T-helper 9 cell (primary cell): ENCODE data around the gene SPG7.

Experiments used
- DNase-seq: peaks from one replicate; pipeline ENCODE4 v3.0.0-alpha.2; 2020

SPG7 gene

DNA sequence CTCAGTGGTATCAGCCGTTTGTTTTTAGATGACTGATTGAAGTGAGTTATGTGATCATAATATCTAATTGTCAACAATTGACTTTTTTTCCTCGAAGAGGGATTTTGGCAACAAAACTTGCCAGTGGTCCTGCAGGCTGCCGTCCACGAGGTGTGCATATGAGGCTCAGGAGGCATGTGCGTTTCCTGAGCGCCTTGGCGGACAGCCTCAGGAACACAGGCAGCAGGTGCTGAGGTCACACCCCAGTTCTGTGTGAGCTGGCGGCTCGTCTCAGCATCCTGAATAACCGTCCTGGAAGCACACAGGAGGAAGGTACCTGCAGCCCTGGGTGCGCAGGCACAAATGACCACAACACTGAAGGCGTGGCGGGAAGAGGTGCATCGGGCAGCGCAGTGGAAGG, 11.7 kb downstream of the SPG7 start:
- no peak for DNase-seq

- DNase-seq, result no peak
Observed at GRCh38 chr16:89522287-89522686, 14.1 kb downstream of the SPG7 start.

DNA sequence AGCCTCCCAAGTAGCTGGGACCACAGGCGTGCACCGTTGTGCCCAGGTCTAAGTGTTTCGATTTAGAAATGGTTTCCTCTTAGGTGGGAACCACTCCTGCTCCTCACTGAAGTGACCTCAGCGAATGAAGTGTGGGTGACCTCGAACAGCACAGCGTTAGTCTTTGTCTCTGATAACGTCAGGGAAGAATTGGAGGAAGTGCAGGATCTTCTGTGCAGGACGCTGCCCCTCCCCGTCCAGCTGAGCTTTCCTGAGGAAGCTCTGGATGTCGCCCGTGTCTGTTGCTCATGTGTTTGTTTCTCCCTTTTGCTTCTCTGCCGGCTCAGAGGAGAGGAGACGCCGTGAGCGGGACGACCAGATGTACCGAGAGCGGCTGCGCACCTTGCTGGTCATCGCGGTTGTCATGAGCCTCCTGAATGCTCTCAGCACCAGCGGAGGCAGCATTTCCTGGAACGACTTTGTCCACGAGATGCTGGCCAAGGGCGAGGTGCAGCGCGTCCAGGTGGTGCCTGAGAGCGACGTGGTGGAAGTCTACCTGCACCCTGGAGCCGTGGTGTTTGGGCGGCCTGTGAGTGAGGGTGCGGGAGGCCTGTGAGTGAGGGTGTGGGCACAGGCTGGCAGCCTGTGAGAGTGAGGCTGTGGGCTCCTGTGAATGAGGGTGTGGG, 15.6 kb downstream of the SPG7 start:
- no peak for DNase-seq

- DNase-seq, result no peak
Observed at GRCh38 chr16:89525146-89525913, 17.1 kb downstream of the SPG7 start.

GRCh38 chr16:89529097-89529496, 20.9 kb downstream of the SPG7 start:
- no peak for DNase-seq

DNA sequence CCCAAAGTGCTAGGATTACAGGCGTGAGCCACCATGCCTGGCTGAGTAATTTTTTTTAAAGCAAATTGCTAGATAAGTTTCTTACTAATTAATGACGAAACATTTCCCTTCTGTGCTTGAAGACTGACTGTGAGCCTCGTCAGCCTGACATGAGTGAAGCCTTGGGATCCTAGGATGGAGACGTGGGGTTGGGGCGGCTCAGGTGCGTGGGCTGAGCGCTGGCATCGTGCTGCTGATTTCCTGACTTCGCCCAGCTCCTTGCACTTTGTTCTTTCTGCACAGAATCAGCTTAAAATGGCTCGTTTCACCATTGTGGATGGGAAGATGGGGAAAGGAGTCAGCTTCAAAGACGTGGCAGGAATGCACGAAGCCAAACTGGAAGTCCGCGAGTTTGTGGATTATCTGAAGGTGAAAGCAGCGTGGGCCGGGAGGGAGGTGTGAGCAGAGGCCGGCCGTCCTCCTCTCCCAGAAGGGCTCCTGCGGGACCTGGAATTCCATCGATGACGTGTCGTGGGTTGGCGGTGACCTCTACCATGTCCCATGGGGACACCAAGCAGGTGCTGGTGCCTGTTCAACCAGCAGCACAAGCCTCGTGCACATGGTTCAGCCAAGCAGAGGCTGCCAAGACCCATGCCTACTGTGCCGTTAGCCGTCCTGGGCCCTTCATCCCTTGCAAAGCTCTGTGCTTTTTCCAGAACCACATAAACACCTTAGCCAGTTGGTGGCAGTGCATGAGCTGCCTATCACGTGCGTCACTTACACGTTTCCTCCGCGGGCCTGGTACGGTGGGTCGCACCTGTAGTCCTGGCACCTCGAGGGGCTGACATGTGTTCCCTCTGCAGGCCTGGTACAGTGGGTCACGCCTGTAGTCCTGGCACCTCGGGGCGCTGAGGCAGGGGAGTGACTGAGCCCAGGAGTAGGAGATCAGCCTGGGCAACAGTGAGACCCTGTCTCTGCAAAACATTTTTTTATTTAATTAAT, 22.5 kb downstream of the SPG7 start:
- no peak for DNase-seq

- no peak for DNase-seq
Observed at GRCh38 chr16:89531821-89532526, 23.8 kb downstream of the SPG7 start.

GRCh38 chr16:89534252-89534756, 26.1 kb downstream of the SPG7 start:
- no peak for DNase-seq

- DNase-seq, result no peak
Observed at GRCh38 chr16:89536371-89536770, 28.2 kb downstream of the SPG7 start.

- no peak for DNase-seq
Observed at GRCh38 chr16:89536886-89537548, 28.8 kb downstream of the SPG7 start.

DNA sequence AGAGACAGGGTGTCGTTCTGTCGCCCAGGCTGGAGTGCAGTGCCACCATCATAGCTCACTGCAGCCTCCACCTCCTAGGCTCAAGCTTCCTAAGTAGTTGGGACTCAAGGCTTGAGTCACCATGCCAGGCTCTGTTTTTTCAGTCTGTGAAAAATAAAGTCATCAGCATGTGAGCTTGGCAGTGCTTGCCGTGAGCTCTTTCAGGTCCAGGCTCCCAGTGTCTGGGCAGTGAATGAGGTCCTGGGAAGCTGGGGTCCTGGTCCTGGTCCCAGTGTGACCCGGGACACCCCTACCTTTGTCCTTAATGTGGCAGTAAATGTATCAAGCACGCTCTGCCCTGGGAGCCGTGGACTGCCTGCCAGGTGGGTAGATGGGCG, 29.3 kb downstream of the SPG7 start:
- DNase-seq, result no peak

GRCh38 chr16:89538286-89538685, 30.1 kb downstream of the SPG7 start:
- DNase-seq, result no peak

GRCh38 chr16:89540557-89540956, 32.4 kb downstream of the SPG7 start:
- no peak for DNase-seq

- no peak for DNase-seq
Observed at GRCh38 chr16:89541792-89542191, 33.6 kb downstream of the SPG7 start.

DNA sequence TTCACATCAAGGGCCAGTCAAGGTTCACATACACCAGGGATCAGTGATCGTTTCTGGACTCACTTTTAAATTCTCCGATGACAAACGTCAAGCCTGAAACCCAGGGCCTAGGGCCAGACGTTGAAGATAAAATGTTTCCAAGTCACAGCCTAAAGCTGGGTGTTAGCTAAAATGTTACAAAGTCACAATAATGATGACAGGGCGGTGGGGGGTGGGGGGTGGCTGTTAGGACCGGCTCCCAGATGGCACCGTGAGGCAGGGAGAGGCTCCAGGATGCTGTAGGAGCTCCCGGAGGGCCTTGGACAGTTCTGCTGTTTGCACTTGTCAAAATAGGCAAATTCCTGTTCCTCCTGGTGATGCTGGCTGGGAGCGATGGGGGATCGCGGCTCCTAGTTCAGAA, 35.9 kb downstream of the SPG7 start:
- no peak for DNase-seq

GRCh38 chr16:89544713-89545043, 36.5 kb downstream of the SPG7 start:
- no peak for DNase-seq

DNA sequence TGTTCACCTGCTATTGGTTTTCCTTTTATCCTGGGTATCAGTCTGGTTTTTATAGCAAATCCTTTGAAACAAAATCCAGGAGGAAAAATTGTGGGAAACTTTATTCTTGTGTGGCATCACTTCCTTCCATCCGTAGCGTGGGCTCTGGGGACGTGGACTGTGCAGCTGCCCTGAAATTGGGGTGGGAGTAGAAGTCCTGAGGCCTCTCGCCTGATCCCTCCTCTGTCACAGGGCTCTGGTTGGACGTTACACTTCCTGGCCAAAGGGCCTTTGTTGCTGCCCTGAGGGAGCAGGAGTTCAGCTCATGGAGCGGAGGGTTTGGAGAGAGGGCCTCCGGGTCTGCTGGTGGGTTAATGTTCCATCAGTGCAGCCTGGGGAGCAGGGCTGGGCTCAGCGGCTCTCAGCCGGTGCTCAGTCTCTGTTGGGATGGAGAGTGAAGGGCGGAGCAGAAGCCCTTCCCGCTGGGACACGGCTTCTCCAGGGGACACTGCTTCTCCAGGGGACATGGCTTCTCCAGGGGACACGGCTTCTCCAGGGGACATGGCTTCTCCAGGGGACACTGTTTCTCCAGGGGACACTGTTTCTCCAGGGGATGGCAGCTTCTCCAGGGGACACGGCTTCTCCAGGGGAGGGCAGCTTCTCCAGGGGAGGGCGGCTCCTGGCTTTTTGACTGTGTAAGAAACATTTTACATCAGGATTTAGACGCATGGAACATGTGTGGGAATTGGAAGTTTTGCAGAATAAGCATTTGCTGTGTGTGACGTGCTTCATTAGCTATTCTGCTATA, 37.0 kb downstream of the SPG7 start:
- no peak for DNase-seq

DNA sequence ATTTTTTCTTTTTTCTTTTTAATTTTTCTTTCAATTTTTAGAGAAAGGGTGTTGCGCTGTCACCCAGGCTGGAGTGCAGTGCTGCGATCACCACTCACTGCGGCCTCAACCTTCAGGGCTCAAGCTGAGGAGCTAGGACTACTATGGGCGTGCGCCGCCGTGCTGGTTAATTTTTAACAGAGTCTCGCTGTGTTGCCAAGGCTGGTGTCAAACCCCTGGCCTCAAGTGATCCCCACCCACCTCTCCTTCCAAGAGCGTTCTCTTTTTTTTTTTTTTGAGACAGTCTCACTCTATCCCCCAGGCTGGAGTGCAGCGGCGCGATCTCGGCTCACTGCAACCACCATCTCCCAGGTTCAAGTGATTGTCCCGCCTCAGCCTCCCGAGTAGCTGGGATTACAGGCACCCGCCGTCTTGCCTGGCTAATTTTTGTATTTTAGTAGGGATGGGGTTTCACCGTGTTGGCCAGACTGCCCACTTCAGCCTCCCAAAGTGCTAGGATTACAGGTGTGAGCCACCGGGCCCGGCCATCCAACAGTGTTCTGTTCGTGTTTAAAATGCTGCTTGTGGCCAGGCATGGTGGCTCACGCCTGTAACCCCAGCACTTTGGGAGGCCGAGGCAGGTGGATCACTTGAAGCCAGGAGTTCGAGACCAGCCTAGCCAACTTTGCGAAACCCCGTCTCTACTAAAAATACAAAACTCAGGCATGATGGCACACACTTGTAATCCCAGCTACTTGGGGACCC, 37.8 kb downstream of the SPG7 start:
- DNase-seq, result no peak

GRCh38 chr16:89546781-89547180, 38.6 kb downstream of the SPG7 start:
- DNase-seq, result no peak

DNA sequence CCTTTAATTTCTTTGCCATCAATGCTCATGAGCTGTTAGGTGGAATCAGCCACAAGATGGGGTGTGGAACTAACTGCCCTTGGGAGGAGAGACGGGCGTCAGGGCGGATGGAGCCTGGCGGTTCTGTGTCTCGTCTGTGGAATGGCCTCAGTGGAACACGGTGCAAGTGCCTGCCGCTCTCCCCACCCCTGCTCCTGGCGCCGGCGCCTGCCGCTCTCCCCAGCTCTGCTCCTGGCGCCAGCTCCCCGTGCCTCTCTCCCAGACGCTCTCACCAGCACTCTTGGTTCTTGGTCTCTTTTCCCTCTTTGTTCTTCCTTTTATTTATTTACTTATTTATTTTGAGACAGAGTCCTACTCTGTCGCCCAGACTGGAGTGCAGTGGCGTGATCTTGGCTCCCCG, 39.1 kb downstream of the SPG7 start:
- no peak for DNase-seq

GRCh38 chr16:89547860-89548259, 39.7 kb downstream of the SPG7 start:
- DNase-seq, result no peak
